Fibroblast of gingiva (primary cell): ENCODE results near the gene HNRNPF.
A peak's percentile ranks its signal among the peaks of the same experiment; 100 is the strongest.
"Not testable (repeated sequence)": the region's sequence is repeated elsewhere in the genome, so short reads cannot be mapped to it uniquely, and the experiment has no call there.

Source experiments
- DNase-seq: peaks from one replicate; pipeline ENCODE4 v3.0.0-alpha.2; 2011; ENCODE audit warnings: low read depth

HNRNPF gene

GRCh38 chr10:43408710-43409384 lies at the start of gene HNRNPF:
TSS of gene HNRNPF (minus strand) at chr10:43409186. CDS start at chr10:43387884, 21,302 bp downstream.
- peak; percentile 97 for DNase-seq

- no peak for DNase-seq
Measured at GRCh38 chr10:43458227-43458626, 49.2 kb upstream of the HNRNPF start.

GRCh38 chr10:43456561-43456960 lies 47.6 kb upstream of the HNRNPF start:
- DNase-seq = not testable (repeated sequence)

- DNase-seq = not testable (repeated sequence)
Measured at GRCh38 chr10:43454025-43454424, 45.0 kb upstream of the HNRNPF start.

GRCh38 chr10:43453266-43453831 lies 44.4 kb upstream of the HNRNPF start:
- no peak for DNase-seq

GRCh38 chr10:43452356-43452914 lies 43.4 kb upstream of the HNRNPF start:
- no peak for DNase-seq

GRCh38 chr10:43448742-43449141 lies 39.8 kb upstream of the HNRNPF start:
- no peak for DNase-seq

GRCh38 chr10:43446219-43447017 lies 37.4 kb upstream of the HNRNPF start:
- not testable (repeated sequence) for DNase-seq

- DNase-seq = no peak
Measured at GRCh38 chr10:43444897-43445466, 36.0 kb upstream of the HNRNPF start.

- no peak for DNase-seq
Measured at GRCh38 chr10:43444323-43444722, 35.3 kb upstream of the HNRNPF start.

GRCh38 chr10:43440463-43441134 lies 31.6 kb upstream of the HNRNPF start:
- no peak for DNase-seq

GRCh38 chr10:43437141-43437870 lies 28.3 kb upstream of the HNRNPF start:
- DNase-seq = peak; percentile 12

GRCh38 chr10:43436291-43437140 lies 27.5 kb upstream of the HNRNPF start, which contains the start of gene ZNF487:
TSS of gene ZNF487 (plus strand) at chr10:43437111. CDS start at chr10:43475814, 38,703 bp downstream.
- DNase-seq = peak; percentile 93

- no peak for DNase-seq
Measured at GRCh38 chr10:43430926-43431663, 22.1 kb upstream of the HNRNPF start.

GRCh38 chr10:43427166-43427825 lies 18.3 kb upstream of the HNRNPF start:
- DNase-seq = no peak

GRCh38 chr10:43426476-43426875 lies 17.5 kb upstream of the HNRNPF start:
- not testable (repeated sequence) for DNase-seq

GRCh38 chr10:43424416-43424815 lies 15.4 kb upstream of the HNRNPF start:
- DNase-seq = peak; percentile 6

- not testable (repeated sequence) for DNase-seq
Measured at GRCh38 chr10:43421944-43422343, 13.0 kb upstream of the HNRNPF start.

- no peak for DNase-seq
Measured at GRCh38 chr10:43421519-43421918, 12.5 kb upstream of the HNRNPF start.
